ENCODE data around the gene EGFR.

Gene EGFR

GRCh38 chr7:55198634-55199392, 180.0 kb downstream of the EGFR start:
- no peak for DNase-seq

GRCh38 chr7:55199418-55199817, 180.6 kb downstream of the EGFR start:
- DNase-seq, result no peak

GRCh38 chr7:55200441-55200840, 181.6 kb downstream of the EGFR start:
- no peak for DNase-seq

GRCh38 chr7:55202150-55202913, 183.5 kb downstream of the EGFR start:
- DNase-seq, result no peak

- no peak for DNase-seq
Observed at GRCh38 chr7:55203300-55203699, 184.5 kb downstream of the EGFR start.

GRCh38 chr7:55205124-55205955, 186.5 kb downstream of the EGFR start:
- DNase-seq, result no peak

- no peak for DNase-seq
Observed at GRCh38 chr7:55206235-55207029, 187.6 kb downstream of the EGFR start.

- DNase-seq, result no peak
Observed at GRCh38 chr7:55207436-55208125, 188.8 kb downstream of the EGFR start.

GRCh38 chr7:55209366-55209765, 190.5 kb downstream of the EGFR start:
- DNase-seq, result no peak

GRCh38 chr7:55210176-55210575, 191.4 kb downstream of the EGFR start:
- DNase-seq, result no peak

- DNase-seq, result no peak
Observed at GRCh38 chr7:55210716-55211115, 191.9 kb downstream of the EGFR start.

- no peak for DNase-seq
Observed at GRCh38 chr7:55211726-55212125, 192.9 kb downstream of the EGFR start.

- no peak for DNase-seq
Observed at GRCh38 chr7:55212176-55212575, 193.4 kb downstream of the EGFR start.

- DNase-seq, result no peak
Observed at GRCh38 chr7:55212838-55213237, 194.0 kb downstream of the EGFR start.

GRCh38 chr7:55214707-55215106, 195.9 kb downstream of the EGFR start:
- no peak for DNase-seq

GRCh38 chr7:55223023-55223422, 204.2 kb downstream of the EGFR start:
- DNase-seq, result no peak

GRCh38 chr7:55224111-55224510, 205.3 kb downstream of the EGFR start:
- DNase-seq, result no peak

GRCh38 chr7:55224810-55225209, 206.0 kb downstream of the EGFR start:
- no peak for DNase-seq

- no peak for DNase-seq
Observed at GRCh38 chr7:55230014-55230413, 211.2 kb downstream of the EGFR start.

- DNase-seq, result no peak
Observed at GRCh38 chr7:55231736-55232280, 213.0 kb downstream of the EGFR start.

- no peak for DNase-seq
Observed at GRCh38 chr7:55233001-55233400, 214.2 kb downstream of the EGFR start.

GRCh38 chr7:55234408-55234807, 215.6 kb downstream of the EGFR start:
- DNase-seq, result no peak
